CD4-positive, alpha-beta T cell (primary cell): ENCODE data around the gene CORO1C. TPM values are rescaled to one million over a fixed set of nuclear protein-coding genes. Genes with fewer than 3 reads are reported as not detected.

ENCODE experiments used
- ATAC-seq: fragments of 200-7000 bp; cut with Tn5 transposase; one replicate; pipeline ENCODE4 v1.10.0; 2022; ENCODE audit warnings: mild to moderate bottlenecking; ENCODE audit not compliant: poor library complexity
- CTCF ChIA-PET: fragments of 350-600 bp; sonication (Branson Sonifier 250); formaldehyde crosslinking; loops from one replicate; lab custom pipeline; 2021; ENCODE audit warnings: antibody characterized with exemption, inconsistent platforms; lab: Charles Lee
- POLR2A ChIA-PET: fragments of 350-600 bp; sonication (Branson Sonifier 250); formaldehyde crosslinking; loops from one replicate; lab custom pipeline; 2021; ENCODE audit warnings: antibody characterized with exemption, inconsistent platforms; lab: Charles Lee
- DNase-seq, 14 experiments: peaks; one replicate each; pipeline ENCODE4 v3.0.0-alpha.2; 2013 to 2020; ENCODE audit warnings: mixed read lengths in 2 of 14
- H3K27ac ChIP-seq, 2 donors: one replicate each; pipeline versions ENCODE4 v1.5.1 to v1.7.0; 2013; ENCODE audit warnings: low read length in 2 of 2, low read depth in 1 of 2, mild to moderate bottlenecking in 1 of 2
- H3K27me3 ChIP-seq, 2 experiments: 1 replicate in 1 of 2; 2 replicates in 1 of 2; pipeline versions ENCODE4 v1.6.1 to v1.7.0; 2013; ENCODE audit warnings: low read length in 2 of 2, control low read depth in 1 of 2, mild to moderate bottlenecking in 1 of 2, moderate library complexity in 1 of 2; ENCODE audit not compliant: insufficient read depth in 2 of 2, control insufficient read depth in 1 of 2
- H3K36me3 ChIP-seq: one replicate; pipeline ENCODE4 v1.6.1; 2013; ENCODE audit warnings: low read length, control low read depth; ENCODE audit not compliant: insufficient read depth
- H3K4me1 ChIP-seq: one replicate; pipeline ENCODE4 v1.6.1; 2013; ENCODE audit warnings: low read length, control low read depth; ENCODE audit not compliant: insufficient read depth
- H3K4me3 ChIP-seq: one replicate; pipeline ENCODE4 v1.5.1; 2013; ENCODE audit warnings: mild to moderate bottlenecking, low read length, moderate library complexity
- H3K9me3 ChIP-seq, 2 experiments: 1 replicate in 1 of 2; 2 replicates in 1 of 2; pipeline versions ENCODE4 v1.6.1 to v1.7.0; 2013; ENCODE audit warnings: low read length in 2 of 2, mild to moderate bottlenecking in 2 of 2, control low read depth in 1 of 2, moderate library complexity in 1 of 2; ENCODE audit not compliant: control insufficient read depth in 1 of 2, insufficient read depth in 1 of 2
- H3K27ac Mint-ChIP-seq: one replicate; pipeline ENCODE4 v1.8.0; 2020; ENCODE audit warnings: mixed read lengths
- H3K27me3 Mint-ChIP-seq: one replicate; pipeline ENCODE4 v1.8.0; 2021; ENCODE audit warnings: mixed read lengths
- H3K36me3 Mint-ChIP-seq: one replicate; pipeline ENCODE4 v1.8.0; 2021; ENCODE audit warnings: low read depth, mixed read lengths
- H3K4me1 Mint-ChIP-seq: one replicate; pipeline ENCODE4 v1.8.0; 2021; ENCODE audit warnings: low read depth, mixed read lengths
- H3K4me3 Mint-ChIP-seq: one replicate; pipeline ENCODE4 v1.8.0; 2020; ENCODE audit warnings: mild to moderate bottlenecking, mixed read lengths
- H3K9me3 Mint-ChIP-seq: one replicate; pipeline ENCODE4 v1.8.0; 2020; ENCODE audit warnings: mixed read lengths
- intact Hi-C, 2 experiments: fragments of 100-400 bp; cut with DNase I in 1 of 2; cut with micrococcal nuclease in 1 of 2; formaldehyde crosslinking; loops; one replicate each; pipeline versions ENCODE4 v1.15.1 to v1.9.0; 2023 to 2025; cut with DNase I, micrococcal nuclease
- total RNA-seq, 174 experiments: library from RNA in 2 of 174; stranded (reverse) in 2 of 174; gene quantifications; one replicate each; pipeline ENCODE4 v1.2.3 and lab custom pipeline; 2021 to 2026
- TF ChIP-seq, protein P1 (sequence below): fragments of 200-600 bp; IDR thresholded peaks from one replicate; pipeline ENCODE4 v1.8.0; 2022; ENCODE audit warnings: antibody characterized with exemption, mild to moderate bottlenecking

The CORO1C gene
- total RNA-seq, 2 experiments from 2014 or later, result 6.7 to 7.4 TPM

DNA sequence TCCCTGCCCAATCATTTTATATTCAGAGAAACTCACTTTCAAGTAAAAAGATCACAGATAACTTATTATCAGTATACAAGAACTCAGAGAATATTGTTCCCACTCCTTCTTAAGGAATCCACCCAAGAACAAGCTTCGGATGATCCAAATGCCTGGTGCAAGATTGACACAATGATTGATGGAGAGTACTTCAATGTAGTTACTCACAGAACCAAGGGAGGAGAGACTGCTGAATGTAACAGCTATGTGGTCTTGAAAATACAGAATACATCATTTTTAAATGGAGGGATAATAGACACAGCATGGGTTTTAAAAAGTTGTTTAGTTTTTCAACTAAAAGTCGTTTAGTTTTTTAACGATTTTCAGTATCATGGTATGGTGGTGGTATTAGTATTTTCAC is 59.3 kb downstream of the CORO1C start:
- Histone ChIP-seq H3K9me3 (no peaks in the 10 kb centered on the region), H3K36me3 (no peaks in the 10 kb centered on the region), H3K27ac (no peak overlapping the region), H3K4me3 (no peak overlapping the region), H3K4me1 (no peaks in the 10 kb centered on the region), H3K27me3 (no peaks in the 10 kb centered on the region)
- peaks cover 9% of the 10 kb centered on the region for H3K36me3 Mint-ChIP-seq
- H3K4me3 Mint-ChIP-seq, result no peak overlapping the region
- POLR2A ChIA-PET, result no interaction called here
- DNase-seq (no peak), ATAC-seq (no peak)
- TF ChIP-seq, protein P1, sequence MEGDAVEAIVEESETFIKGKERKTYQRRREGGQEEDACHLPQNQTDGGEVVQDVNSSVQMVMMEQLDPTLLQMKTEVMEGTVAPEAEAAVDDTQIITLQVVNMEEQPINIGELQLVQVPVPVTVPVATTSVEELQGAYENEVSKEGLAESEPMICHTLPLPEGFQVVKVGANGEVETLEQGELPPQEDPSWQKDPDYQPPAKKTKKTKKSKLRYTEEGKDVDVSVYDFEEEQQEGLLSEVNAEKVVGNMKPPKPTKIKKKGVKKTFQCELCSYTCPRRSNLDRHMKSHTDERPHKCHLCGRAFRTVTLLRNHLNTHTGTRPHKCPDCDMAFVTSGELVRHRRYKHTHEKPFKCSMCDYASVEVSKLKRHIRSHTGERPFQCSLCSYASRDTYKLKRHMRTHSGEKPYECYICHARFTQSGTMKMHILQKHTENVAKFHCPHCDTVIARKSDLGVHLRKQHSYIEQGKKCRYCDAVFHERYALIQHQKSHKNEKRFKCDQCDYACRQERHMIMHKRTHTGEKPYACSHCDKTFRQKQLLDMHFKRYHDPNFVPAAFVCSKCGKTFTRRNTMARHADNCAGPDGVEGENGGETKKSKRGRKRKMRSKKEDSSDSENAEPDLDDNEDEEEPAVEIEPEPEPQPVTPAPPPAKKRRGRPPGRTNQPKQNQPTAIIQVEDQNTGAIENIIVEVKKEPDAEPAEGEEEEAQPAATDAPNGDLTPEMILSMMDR, result no peak
- H3K27me3 Mint-ChIP-seq, result no peaks in the 10 kb centered on the region
- no peak overlapping the region for H3K27ac Mint-ChIP-seq
- H3K9me3 Mint-ChIP-seq, result no peaks in the 10 kb centered on the region
- H3K4me1 Mint-ChIP-seq, result no peaks in the 10 kb centered on the region
- CTCF ChIA-PET, result interaction anchor here (1.0 to 1.5 kb wide), 3 partner anchors 54 to 131 kb away, joined by 3 to 4 read pairs (median 3); no protein-coding TSS in a partner anchor
- intact Hi-C loops, result no loop called here

DNA sequence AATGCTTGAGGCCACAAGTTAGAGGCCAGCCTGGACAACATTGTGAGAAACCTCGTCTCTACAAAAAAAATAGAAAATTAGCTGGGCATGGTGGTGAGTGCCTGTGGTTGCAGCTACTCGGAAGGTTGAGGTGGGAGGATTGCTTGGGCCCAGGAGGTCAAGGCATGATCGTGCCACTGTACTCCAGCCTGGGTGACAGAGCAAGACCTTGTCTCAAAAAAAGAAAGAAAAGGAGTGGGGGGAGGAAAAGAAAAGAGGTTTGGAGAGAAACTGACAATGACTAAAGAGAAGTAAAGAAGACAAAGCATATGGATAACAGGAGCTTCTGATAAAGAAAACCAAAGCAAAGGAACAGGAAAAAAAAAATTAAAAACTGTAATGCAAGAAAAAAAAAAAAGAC is 60.2 kb downstream of the CORO1C start:
- Histone ChIP-seq H3K9me3 (no peaks in the 10 kb centered on the region), H3K27me3 (no peaks in the 10 kb centered on the region), H3K4me3 (no peak overlapping the region), H3K4me1 (no peaks in the 10 kb centered on the region), H3K27ac (no peak overlapping the region), H3K36me3 (no peaks in the 10 kb centered on the region)
- ChIA-PET POLR2A (no interaction called here), CTCF (interaction anchor here (1.0 kb wide), 2 partner anchors 20 to 125 kb away, joined by 3 read pairs; no protein-coding TSS in a partner anchor)
- DNase-seq, result no peak
- TF ChIP-seq, protein P1, result no peak
- no peaks in the 10 kb centered on the region for H3K9me3 Mint-ChIP-seq
- no peak overlapping the region for H3K27ac Mint-ChIP-seq
- no peak overlapping the region for H3K4me3 Mint-ChIP-seq
- intact Hi-C loops, result no loop called here
- H3K36me3 Mint-ChIP-seq, result peaks cover 7% of the 10 kb centered on the region
- ATAC-seq, result no peak
- no peaks in the 10 kb centered on the region for H3K27me3 Mint-ChIP-seq
- no peaks in the 10 kb centered on the region for H3K4me1 Mint-ChIP-seq

DNA sequence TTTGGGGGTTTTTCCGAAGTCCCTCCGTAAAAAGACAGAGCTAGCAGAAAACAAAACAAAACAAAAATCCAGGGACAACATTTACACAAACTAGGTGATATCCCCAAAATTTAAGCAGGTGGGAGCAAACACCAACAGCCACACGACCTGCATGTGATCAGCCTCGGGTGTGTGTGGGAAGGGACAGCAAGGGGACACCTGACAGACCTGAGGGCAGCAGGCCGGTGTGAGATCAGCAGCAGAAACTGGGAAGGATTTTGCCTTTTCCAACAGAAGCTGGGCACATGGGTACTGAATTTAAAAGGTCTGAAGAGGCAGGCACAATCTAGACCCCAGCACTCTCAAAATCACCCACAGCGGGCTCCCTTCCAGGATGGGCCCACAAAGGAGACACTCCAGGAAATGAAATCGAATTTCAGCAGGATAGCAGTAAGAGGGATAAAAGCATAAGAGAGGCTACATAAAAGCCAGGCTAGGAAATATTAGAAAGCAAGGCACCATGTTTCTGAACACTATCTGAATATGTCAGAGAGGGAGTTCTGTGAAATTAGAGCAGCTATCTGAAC is 61.2 kb downstream of the CORO1C start:
- H3K36me3 Mint-ChIP-seq, result no peaks in the 10 kb centered on the region
- POLR2A ChIA-PET, result interaction anchor here (1.1 kb wide), 1 partner anchor 133 kb away, joined by 4 read pairs; no protein-coding TSS in a partner anchor

More for the DNA sequence above, 61.2 kb downstream of the CORO1C start:
- ATAC-seq, result no peak
- Mint-ChIP-seq H3K27me3 (no peaks in the 10 kb centered on the region), H3K4me3 (no peak overlapping the region), H3K9me3 (no peaks in the 10 kb centered on the region), H3K4me1 (no peaks in the 10 kb centered on the region), H3K27ac (no peak overlapping the region)
- Histone ChIP-seq H3K4me3 (no peak overlapping the region), H3K36me3 (no peaks in the 10 kb centered on the region), H3K9me3 (no peaks in the 10 kb centered on the region), H3K27ac (no peak overlapping the region), H3K27me3 (no peaks in the 10 kb centered on the region), H3K4me1 (no peaks in the 10 kb centered on the region)
- CTCF ChIA-PET, result interaction anchor here (1.0 to 10.9 kb wide), 2 partner anchors 21 to 132 kb away, joined by 3 to 129 read pairs; no protein-coding TSS in a partner anchor
- intact Hi-C loops, result no loop called here
- TF ChIP-seq, protein P1, result no peak
- DNase-seq, result no peak
